Measurements from ENCODE around the gene C7orf57. TPM values are rescaled to one million over a fixed set of nuclear protein-coding genes. Genes with fewer than 3 reads are reported as not detected.

The C7orf57 gene
- total and polyA plus RNA-seq, 8 donors: 0.60 to 3.9 (median 2.5) TPM; not detected in 1

DNA sequence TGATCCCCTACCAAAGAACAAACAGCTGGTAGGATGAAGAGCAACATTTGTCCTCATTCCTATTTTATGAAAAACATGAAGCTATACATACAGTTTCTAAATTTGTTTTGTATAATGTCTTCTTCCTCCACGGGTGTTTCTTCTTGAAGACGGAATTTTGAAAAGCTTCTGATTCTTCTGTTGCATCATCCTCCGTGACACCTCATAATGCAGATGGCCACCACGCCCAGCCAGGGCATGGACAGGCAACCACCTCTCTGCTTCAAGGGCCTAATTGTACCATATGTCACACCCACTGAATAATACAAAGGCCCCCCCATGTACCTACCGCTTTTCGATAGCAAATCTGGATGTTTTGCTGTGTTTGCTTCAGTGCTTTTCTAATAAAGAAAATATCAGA, 6.4 kb upstream of the C7orf57 start, which contains the start of gene SUN3:
SUN3 (minus strand) TSS at position 170 of the 400 bp plus-strand sequence; CDS start at position 1, 169 bp downstream.
- Histone ChIP-seq H3K4me1 (no peaks in the 10 kb centered on the region), H3K36me3 (no peaks in the 10 kb centered on the region), H3K4me3 (no peak within 1 kb of the TSS), H3K27me3 (peaks cover 9 to 24% of the 10 kb centered on the region in 2 donors), H3K27ac (no peak within 1 kb of the TSS), H3K9me3 (peaks cover 0 to 1% of the 10 kb centered on the region in 2 donors)
- intact Hi-C loops (cut with DNase I): no loop called here
- ATAC-seq (no peak), DNase-seq (no peak)
- TF ChIP-seq, protein P1, sequence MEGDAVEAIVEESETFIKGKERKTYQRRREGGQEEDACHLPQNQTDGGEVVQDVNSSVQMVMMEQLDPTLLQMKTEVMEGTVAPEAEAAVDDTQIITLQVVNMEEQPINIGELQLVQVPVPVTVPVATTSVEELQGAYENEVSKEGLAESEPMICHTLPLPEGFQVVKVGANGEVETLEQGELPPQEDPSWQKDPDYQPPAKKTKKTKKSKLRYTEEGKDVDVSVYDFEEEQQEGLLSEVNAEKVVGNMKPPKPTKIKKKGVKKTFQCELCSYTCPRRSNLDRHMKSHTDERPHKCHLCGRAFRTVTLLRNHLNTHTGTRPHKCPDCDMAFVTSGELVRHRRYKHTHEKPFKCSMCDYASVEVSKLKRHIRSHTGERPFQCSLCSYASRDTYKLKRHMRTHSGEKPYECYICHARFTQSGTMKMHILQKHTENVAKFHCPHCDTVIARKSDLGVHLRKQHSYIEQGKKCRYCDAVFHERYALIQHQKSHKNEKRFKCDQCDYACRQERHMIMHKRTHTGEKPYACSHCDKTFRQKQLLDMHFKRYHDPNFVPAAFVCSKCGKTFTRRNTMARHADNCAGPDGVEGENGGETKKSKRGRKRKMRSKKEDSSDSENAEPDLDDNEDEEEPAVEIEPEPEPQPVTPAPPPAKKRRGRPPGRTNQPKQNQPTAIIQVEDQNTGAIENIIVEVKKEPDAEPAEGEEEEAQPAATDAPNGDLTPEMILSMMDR (IDR thresholded peaks at IDR 0.05): no peak

- TF ChIP-seq, protein P1 (IDR thresholded peaks at IDR 0.05): no peak
- Histone ChIP-seq H3K36me3 (no peaks in the 10 kb centered on the region), H3K4me3 (no peak overlapping the region), H3K9me3 (no peaks in the 10 kb centered on the region), H3K4me1 (peaks cover 6 to 8% of the 10 kb centered on the region in 2 donors), H3K27me3 (peaks cover 23 to 45% of the 10 kb centered on the region in 2 donors), H3K27ac (no peak overlapping the region)
- DNase-seq: no peak
- intact Hi-C loops (cut with DNase I): loop anchor here in 1 of 2 donors (10.0 kb wide), 1 partner anchor 74 kb away; no protein-coding TSS in a partner anchor
- ATAC-seq: no peak
Observed at GRCh38 chr7:48031111-48031510, 4.2 kb upstream of the C7orf57 start.

- peaks cover 26 to 63% of the 10 kb centered on the region in 2 donors for H3K27me3 ChIP-seq
- H3K36me3 ChIP-seq: no peaks in the 10 kb centered on the region
- H3K4me1 ChIP-seq: peaks cover 6 to 9% of the 10 kb centered on the region in 2 donors
- DNase-seq: no peak
- TF ChIP-seq, protein P1 (IDR thresholded peaks at IDR 0.05): no peak
- no peak for ATAC-seq
- H3K4me3 ChIP-seq: no peak overlapping the region
- no peak overlapping the region for H3K27ac ChIP-seq
- intact Hi-C loops (cut with DNase I): loop anchor here in 1 of 2 donors (10.0 kb wide), 1 partner anchor 71 kb away; no protein-coding TSS in a partner anchor
- no peaks in the 10 kb centered on the region for H3K9me3 ChIP-seq
Observed at GRCh38 chr7:48033922-48034321, 1.4 kb upstream of the C7orf57 start.

DNA sequence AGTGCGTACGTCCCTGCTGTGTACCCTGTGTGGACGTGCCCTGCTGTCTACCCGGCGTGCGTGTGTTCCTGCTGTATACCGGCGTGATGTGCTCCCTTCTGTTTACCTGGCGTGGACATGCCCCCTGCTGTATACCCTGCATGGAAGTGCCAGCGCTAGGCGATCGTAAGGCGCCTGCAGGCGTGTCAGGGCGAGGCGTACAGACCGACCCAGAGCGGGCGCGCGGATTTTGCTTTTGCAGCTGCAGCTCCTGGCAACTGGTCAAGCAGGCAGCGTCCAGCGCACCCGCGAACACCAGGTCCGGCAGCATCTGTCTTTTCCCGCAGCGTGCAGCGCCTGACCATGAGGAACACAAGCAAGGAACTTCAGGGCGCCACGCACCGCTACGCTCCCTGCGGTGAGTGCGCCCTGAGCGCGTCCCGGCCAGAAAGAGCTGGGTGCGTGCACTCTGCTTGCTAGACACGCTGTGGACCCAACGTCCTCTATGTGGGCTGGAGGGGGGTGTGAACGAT, 680 bp downstream of the C7orf57 start:
- Histone ChIP-seq H3K27ac (no peak overlapping the region), H3K4me3 (peak overlapping the region; percentile 41 to 49), H3K9me3 (no peaks in the 10 kb centered on the region), H3K36me3 (no peaks in the 10 kb centered on the region), H3K27me3 (peaks cover 26 to 57% of the 10 kb centered on the region in 2 donors), H3K4me1 (peaks cover 6 to 9% of the 10 kb centered on the region in 2 donors)
- intact Hi-C loops (cut with DNase I): loop anchor here in 1 of 2 donors (10.0 kb wide), 1 partner anchor 69 kb away; no protein-coding TSS in a partner anchor
- DNase-seq: peak; percentile 26 to 88 (median 46)
- ATAC-seq: peak; percentile 48
- TF ChIP-seq, protein P1 (IDR thresholded peaks at IDR 0.05): no peak

DNA sequence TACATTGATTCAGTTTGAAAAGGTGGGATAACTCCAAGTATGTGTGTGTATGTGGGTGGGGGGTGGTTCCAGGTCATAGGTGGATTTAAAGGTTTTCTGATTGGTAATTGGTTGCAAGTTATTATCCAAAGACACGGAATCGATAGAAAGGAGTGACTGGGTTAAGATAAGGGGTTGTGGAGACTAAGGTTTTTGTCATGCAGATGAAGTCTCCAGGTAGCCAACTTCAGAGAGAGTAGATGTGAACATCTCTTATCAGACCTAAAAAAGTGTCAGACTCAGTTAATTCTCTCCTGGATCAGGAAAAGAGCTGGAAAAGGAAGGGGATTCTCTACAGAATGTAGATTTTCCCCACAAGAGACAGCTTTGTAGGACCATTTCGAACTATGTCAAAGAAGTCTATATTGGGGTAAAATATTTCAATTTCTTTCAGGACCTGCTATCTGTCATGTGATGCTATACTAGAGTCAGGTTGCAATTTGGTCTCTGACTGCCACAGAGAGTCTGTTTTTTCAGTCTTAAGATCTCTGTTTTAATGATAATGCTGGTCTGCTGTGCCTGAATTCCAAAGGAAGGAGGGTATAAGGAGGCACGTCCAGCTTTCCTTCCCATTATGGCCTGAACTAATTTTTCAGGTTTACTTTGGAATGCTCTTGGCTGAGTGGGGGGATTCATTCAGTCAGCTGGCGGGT, 3.6 kb downstream of the C7orf57 start:
- intact Hi-C loops (cut with DNase I): loop anchor here in 1 of 2 donors (10.0 kb wide), 1 partner anchor 66 kb away; no protein-coding TSS in a partner anchor
- ATAC-seq: no peak

More for the DNA sequence above, 3.6 kb downstream of the C7orf57 start:
- H3K27me3 ChIP-seq: peaks cover 17 to 39% of the 10 kb centered on the region in 2 donors
- TF ChIP-seq, protein P1 (IDR thresholded peaks at IDR 0.05): no peak
- no peak for DNase-seq
- H3K36me3 ChIP-seq: no peaks in the 10 kb centered on the region
- H3K4me1 ChIP-seq: peaks cover 6 to 9% of the 10 kb centered on the region in 2 donors
- H3K9me3 ChIP-seq: no peaks in the 10 kb centered on the region
- no peak overlapping the region for H3K4me3 ChIP-seq
- H3K27ac ChIP-seq: no peak overlapping the region

All from left lung (tissue), 10 donors.